H9 (cell line): Measurements from ENCODE around the gene ENOX2. TPM values are rescaled to one million over a fixed set of nuclear protein-coding genes. Genes with fewer than 3 reads are reported as not detected.

ENCODE experiments used
- DNase-seq: peaks from one replicate; pipeline ENCODE4 v3.0.0-alpha.2; 2017
- H2AFZ ChIP-seq: one replicate; pipeline ENCODE4 v1.6.1; 2013; ENCODE audit warnings: mild to moderate bottlenecking, low read length, control low read depth, moderate library complexity
- H2AK5ac ChIP-seq: 2 replicates; pipeline ENCODE4 v1.6.1; 2013; ENCODE audit warnings: low read length, control low read depth, mixed read lengths; ENCODE audit not compliant: insufficient read length
- H2BK120ac ChIP-seq: one replicate; pipeline ENCODE4 v1.6.1; 2013; ENCODE audit warnings: low read depth, mild to moderate bottlenecking, low read length, control low read depth, inconsistent platforms; ENCODE audit not compliant: poor library complexity, severe bottlenecking
- H2BK12ac ChIP-seq: 2 replicates; pipeline ENCODE4 v1.6.1; 2013; ENCODE audit warnings: low read length, control low read depth, mixed read lengths, low read depth; ENCODE audit not compliant: insufficient read length
- H2BK15ac ChIP-seq: 2 replicates; pipeline ENCODE4 v1.6.1; 2013; ENCODE audit warnings: low read depth, low read length, control low read depth
- H2BK20ac ChIP-seq: one replicate; pipeline ENCODE4 v1.6.1; 2013; ENCODE audit warnings: low read depth, mild to moderate bottlenecking, low read length, control low read depth, inconsistent platforms; ENCODE audit not compliant: poor library complexity, severe bottlenecking
- H2BK5ac ChIP-seq: 2 replicates; pipeline ENCODE4 v1.6.1; 2013; ENCODE audit warnings: low read length, control low read depth, mixed read lengths; ENCODE audit not compliant: insufficient read length
- H3K14ac ChIP-seq: 2 replicates; pipeline ENCODE4 v1.6.1; 2013; ENCODE audit warnings: low read length, control low read depth; ENCODE audit not compliant: insufficient read depth
- H3K18ac ChIP-seq: 2 replicates; pipeline ENCODE4 v1.6.1; 2013; ENCODE audit warnings: low read depth, mild to moderate bottlenecking, mixed read lengths, low read length, control low read depth; ENCODE audit not compliant: insufficient read length
- H3K23ac ChIP-seq: 2 replicates; pipeline ENCODE4 v1.6.1; 2013; ENCODE audit warnings: low read length, control low read depth, mixed read lengths, low read depth; ENCODE audit not compliant: insufficient read length
- H3K23me2 ChIP-seq: 2 replicates; pipeline ENCODE4 v1.6.1; 2013; ENCODE audit warnings: low read depth, mild to moderate bottlenecking, mixed read lengths, low read length, control low read depth; ENCODE audit not compliant: insufficient read length, poor library complexity, severe bottlenecking
- H3K27ac ChIP-seq: 2 replicates; pipeline ENCODE4 v1.5.1; 2013; ENCODE audit warnings: low read length, control low read depth, mixed read lengths, low read depth; ENCODE audit not compliant: insufficient read length
- H3K27me3 ChIP-seq: 2 replicates; pipeline ENCODE4 v1.6.1; 2013; ENCODE audit warnings: low read length, control low read depth, inconsistent platforms; ENCODE audit not compliant: insufficient read depth
- H3K4ac ChIP-seq: 2 replicates; pipeline ENCODE4 v1.6.1; 2013; ENCODE audit warnings: low read depth, mild to moderate bottlenecking, control low read depth, inconsistent platforms, low read length, moderate library complexity
- H3K4me1 ChIP-seq: 2 replicates; pipeline ENCODE4 v1.6.1; 2013; ENCODE audit warnings: low read length, control low read depth, inconsistent platforms; ENCODE audit not compliant: insufficient read depth
- H3K4me2 ChIP-seq: 2 replicates; pipeline ENCODE4 v1.6.1; 2013; ENCODE audit warnings: low read length, control low read depth, mixed read lengths; ENCODE audit not compliant: insufficient read length, insufficient read depth
- H3K56ac ChIP-seq: 2 replicates; pipeline ENCODE4 v1.6.1; 2013; ENCODE audit warnings: low read depth, mild to moderate bottlenecking, mixed read lengths, low read length, control low read depth; ENCODE audit not compliant: insufficient read length
- H3K79me1 ChIP-seq: 2 replicates; pipeline ENCODE4 v1.6.1; 2013; ENCODE audit warnings: low read depth, mild to moderate bottlenecking, moderate library complexity, low read length, control low read depth, inconsistent platforms; ENCODE audit not compliant: insufficient read depth, poor library complexity, severe bottlenecking
- H3K79me2 ChIP-seq: 2 replicates; pipeline ENCODE4 v1.6.1; 2013; ENCODE audit warnings: low read length, control low read depth, inconsistent platforms; ENCODE audit not compliant: insufficient read depth
- H3K9ac ChIP-seq: 2 replicates; pipeline ENCODE4 v1.6.1; 2013; ENCODE audit warnings: low read length, control low read depth, mixed read lengths; ENCODE audit not compliant: insufficient read length; ENCODE audit errors: extremely low read depth
- H3K9me3 ChIP-seq: one replicate; pipeline ENCODE4 v1.6.1; 2013; ENCODE audit warnings: low read depth, low read length, inconsistent platforms; ENCODE audit not compliant: control insufficient read depth
- H3T11ph ChIP-seq: one replicate; pipeline ENCODE4 v1.6.1; 2013; ENCODE audit warnings: mild to moderate bottlenecking, low read length, control low read depth, inconsistent platforms
- H4K20me1 ChIP-seq: one replicate; pipeline ENCODE4 v1.6.1; 2013; ENCODE audit not compliant: control insufficient read depth, insufficient read length, insufficient read depth
- H4K5ac ChIP-seq: 2 replicates; pipeline ENCODE4 v1.6.1; 2013; ENCODE audit warnings: low read depth, mild to moderate bottlenecking, mixed read lengths, low read length, control low read depth; ENCODE audit not compliant: insufficient read length
- H4K8ac ChIP-seq: replicated peaks from 2 replicates; pipeline ENCODE4 v1.6.1; 2013; ENCODE audit warnings: low read length, control low read depth, mixed read lengths, low read depth; ENCODE audit not compliant: insufficient read length
- H4K91ac ChIP-seq: 2 replicates; pipeline ENCODE4 v1.6.1; 2013; ENCODE audit warnings: low read depth, mild to moderate bottlenecking, moderate library complexity, mixed read lengths, low read length, control low read depth; ENCODE audit not compliant: insufficient read length
- H3K27ac Mint-ChIP-seq, 3 experiments: 2 replicates in 2 of 3; 3 replicates in 1 of 3; pipeline ENCODE4 v1.8.0; 2020 to 2021; ENCODE audit warnings: mixed read lengths in 3 of 3, mild to moderate bottlenecking in 1 of 3, moderate library complexity in 1 of 3
- H3K27me3 Mint-ChIP-seq: 2 replicates; pipeline ENCODE4 v1.8.0; 2021; ENCODE audit warnings: low read depth, mild to moderate bottlenecking, moderate library complexity, mixed read lengths
- H3K36me3 Mint-ChIP-seq, 3 experiments: 2 replicates in 2 of 3; 3 replicates in 1 of 3; pipeline ENCODE4 v1.8.0; 2020 to 2021; ENCODE audit warnings: low read depth in 3 of 3, mixed read lengths in 3 of 3; ENCODE audit not compliant: insufficient read depth in 1 of 3
- H3K4me1 Mint-ChIP-seq, 2 experiments: 2 replicates each; pipeline ENCODE4 v1.8.0; 2020; ENCODE audit warnings: mixed read lengths in 2 of 2
- H3K4me3 Mint-ChIP-seq, 2 experiments: 2 replicates in 1 of 2; 3 replicates in 1 of 2; pipeline ENCODE4 v1.8.0; 2020 to 2021; ENCODE audit warnings: mild to moderate bottlenecking in 2 of 2, mixed read lengths in 2 of 2, moderate library complexity in 1 of 2
- H3K9me3 Mint-ChIP-seq, 2 experiments: 2 replicates in 1 of 2; 3 replicates in 1 of 2; pipeline ENCODE4 v1.8.0; 2020; ENCODE audit warnings: mild to moderate bottlenecking in 2 of 2, mixed read lengths in 2 of 2, moderate library complexity in 1 of 2
- WGBS: extraction: QIAGEN DNeasy Blood & Tissue Kit; methylation state at CpG from one replicate; pipeline ENCODE4 v1.1.7; 2013; ENCODE audit warnings: missing lambda C conversion rate, low lambda C conversion rate, mixed read lengths; ENCODE audit not compliant: insufficient read length; ENCODE audit errors: extremely low coverage; 5-methylcytosine and 5-hydroxymethylcytosine counted together
- total RNA-seq: library from RNA; stranded (reverse); gene quantifications from 2 replicates; pipeline ENCODE4 v1.2.1, GENCODE V29; 2021
- TF ChIP-seq, protein P1 (sequence below): fragments of 200-600 bp; sonication (generic); conservative IDR thresholded peaks from 3 replicates; pipeline ENCODE4 v1.8.0; 2021; ENCODE audit warnings: antibody characterized with exemption, mild to moderate bottlenecking

The ENOX2 gene
- total RNA-seq, 1 experiment from 2014 or later: 17.7 TPM

DNA sequence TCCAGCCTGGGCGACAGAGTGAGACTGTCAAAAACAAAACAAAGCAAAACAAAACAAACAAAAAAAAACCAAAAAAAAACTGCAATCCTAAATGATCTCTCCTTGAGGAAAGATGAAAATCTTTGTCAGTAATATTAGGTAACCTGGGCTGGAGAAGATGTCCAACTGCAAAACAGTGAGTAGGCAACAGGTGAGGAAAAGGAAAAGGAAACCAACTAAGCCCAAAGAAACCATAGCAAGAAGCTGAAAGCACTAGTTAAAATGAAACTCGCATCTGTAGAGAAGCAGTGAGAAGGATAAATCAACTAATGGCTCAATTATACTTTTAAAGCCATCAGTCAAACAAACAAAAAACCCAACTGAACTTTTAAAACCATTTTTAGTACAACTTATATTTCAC is 54.2 kb downstream of the ENOX2 start:
- no peak overlapping the region for H3K23ac ChIP-seq
- Mint-ChIP-seq H3K27me3 (no peaks in the 10 kb centered on the region), H3K4me3 (no peak overlapping the region), H3K27ac (no peak overlapping the region), H3K4me1 (peaks cover 3% of the 10 kb centered on the region in 2 experiments; a peak in 3 of 4 replicates), H3K9me3 (no peaks in the 10 kb centered on the region), H3K36me3 (no peaks in the 10 kb centered on the region)
- no peak overlapping the region for H3K27ac ChIP-seq
- no peak overlapping the region for H3K4me2 ChIP-seq
- H2AK5ac ChIP-seq: no peak overlapping the region
- H3K4ac ChIP-seq: no peak overlapping the region
- TF ChIP-seq, protein P1, sequence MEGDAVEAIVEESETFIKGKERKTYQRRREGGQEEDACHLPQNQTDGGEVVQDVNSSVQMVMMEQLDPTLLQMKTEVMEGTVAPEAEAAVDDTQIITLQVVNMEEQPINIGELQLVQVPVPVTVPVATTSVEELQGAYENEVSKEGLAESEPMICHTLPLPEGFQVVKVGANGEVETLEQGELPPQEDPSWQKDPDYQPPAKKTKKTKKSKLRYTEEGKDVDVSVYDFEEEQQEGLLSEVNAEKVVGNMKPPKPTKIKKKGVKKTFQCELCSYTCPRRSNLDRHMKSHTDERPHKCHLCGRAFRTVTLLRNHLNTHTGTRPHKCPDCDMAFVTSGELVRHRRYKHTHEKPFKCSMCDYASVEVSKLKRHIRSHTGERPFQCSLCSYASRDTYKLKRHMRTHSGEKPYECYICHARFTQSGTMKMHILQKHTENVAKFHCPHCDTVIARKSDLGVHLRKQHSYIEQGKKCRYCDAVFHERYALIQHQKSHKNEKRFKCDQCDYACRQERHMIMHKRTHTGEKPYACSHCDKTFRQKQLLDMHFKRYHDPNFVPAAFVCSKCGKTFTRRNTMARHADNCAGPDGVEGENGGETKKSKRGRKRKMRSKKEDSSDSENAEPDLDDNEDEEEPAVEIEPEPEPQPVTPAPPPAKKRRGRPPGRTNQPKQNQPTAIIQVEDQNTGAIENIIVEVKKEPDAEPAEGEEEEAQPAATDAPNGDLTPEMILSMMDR: no peak
- no peak overlapping the region for H2BK15ac ChIP-seq
- H2AFZ ChIP-seq: no peak overlapping the region
- H3K14ac ChIP-seq: no peak overlapping the region
- H4K8ac ChIP-seq: no peak overlapping the region
- H3K27me3 ChIP-seq: no peaks in the 10 kb centered on the region
- H4K91ac ChIP-seq: no peak overlapping the region
- no peaks in the 10 kb centered on the region for H3K23me2 ChIP-seq
- no peak overlapping the region for H2BK120ac ChIP-seq
- H3K9me3 ChIP-seq: no peaks in the 10 kb centered on the region
- no peak overlapping the region for H3K18ac ChIP-seq
- no peak overlapping the region for H4K5ac ChIP-seq
- no peak overlapping the region for H2BK20ac ChIP-seq
- no peak overlapping the region for H3T11ph ChIP-seq
- no peak overlapping the region for H2BK12ac ChIP-seq
- no peak for DNase-seq
- no peaks in the 10 kb centered on the region for H4K20me1 ChIP-seq
- peaks cover 2% of the 10 kb centered on the region; the same call in 1 of the 2 replicates for H3K4me1 ChIP-seq
- H3K79me1 ChIP-seq: no peaks in the 10 kb centered on the region
- no peak overlapping the region for H3K56ac ChIP-seq
- H3K9ac ChIP-seq: no peak overlapping the region
- H2BK5ac ChIP-seq: no peak overlapping the region
- H3K79me2 ChIP-seq: no peaks in the 10 kb centered on the region
- WGBS: no CpG with 5 or more reads among the region's 2 CpGs
